Fibroblast of lung (primary cell): ENCODE results near the gene TAPT1. TPM values are rescaled to one million over a fixed set of nuclear protein-coding genes. Genes with fewer than 3 reads are reported as not detected.

ENCODE experiments used
- DNase-seq, 2 donors: peaks; one replicate each; pipeline versions ENCODE4 v3.0.0 to v3.0.0-alpha.2; 2010; ENCODE audit warnings: low read depth in 2 of 2
- H2AFZ ChIP-seq: 2 replicates; pipeline ENCODE4 v1.5.1; 2012; ENCODE audit warnings: low read length, control low read depth, inconsistent platforms
- H3K27ac ChIP-seq: 2 replicates; pipeline ENCODE4 v1.5.1; 2011; ENCODE audit warnings: low read length, control low read depth; ENCODE audit not compliant: insufficient read depth
- H3K27me3 ChIP-seq: 2 replicates; pipeline ENCODE4 v1.5.1; 2011; ENCODE audit warnings: mild to moderate bottlenecking, low read length; ENCODE audit not compliant: control insufficient read depth, insufficient read depth
- H3K36me3 ChIP-seq: 2 replicates; pipeline ENCODE4 v1.5.1; 2011; ENCODE audit warnings: low read length; ENCODE audit not compliant: control insufficient read depth, insufficient read depth
- H3K4me1 ChIP-seq: 2 replicates; pipeline ENCODE4 v1.5.1; 2011; ENCODE audit warnings: low read length; ENCODE audit not compliant: control insufficient read depth, insufficient read depth; ENCODE audit errors: extremely low read depth
- H3K4me2 ChIP-seq: 2 replicates; pipeline ENCODE4 v1.5.1; 2011; ENCODE audit warnings: low read length, control low read depth; ENCODE audit not compliant: insufficient read depth; ENCODE audit errors: extremely low read depth
- H3K4me3 ChIP-seq, 4 experiments: fragments of 200-600 bp in 1 of 4; sonication (generic) in 1 of 4; replicated peaks in 1 of 4; 2 replicates each; pipeline ENCODE4 v1.5.1; 2011 to 2016; ENCODE audit warnings: low read length in 4 of 4, low read depth in 3 of 4, mild to moderate bottlenecking in 3 of 4, control low read depth in 2 of 4, inconsistent platforms in 1 of 4, mixed read lengths in 1 of 4; ENCODE audit not compliant: insufficient read depth in 1 of 4; ENCODE audit errors: control extremely low read depth in 1 of 4
- H3K79me2 ChIP-seq: 2 replicates; pipeline ENCODE4 v1.5.1; 2012; ENCODE audit warnings: mild to moderate bottlenecking, low read length, inconsistent platforms; ENCODE audit not compliant: control insufficient read depth, insufficient read depth
- H3K9ac ChIP-seq: 2 replicates; pipeline ENCODE4 v1.5.1; 2011; ENCODE audit warnings: mild to moderate bottlenecking, low read length, control low read depth; ENCODE audit not compliant: insufficient read depth
- H3K9me3 ChIP-seq: 2 replicates; pipeline ENCODE4 v1.5.1; 2012; ENCODE audit warnings: low read depth, low read length; ENCODE audit not compliant: control insufficient read depth, insufficient read depth
- H4K20me1 ChIP-seq: 2 replicates; pipeline ENCODE4 v1.5.1; 2011; ENCODE audit warnings: low read length; ENCODE audit not compliant: control insufficient read depth, insufficient read depth; ENCODE audit errors: extremely low read depth
- EZH2 ChIP-seq: IDR thresholded peaks from 2 replicates; pipeline ENCODE4 v1.5.1; 2012; ENCODE audit warnings: low read length, control low read depth, mild to moderate bottlenecking; ENCODE audit errors: missing control alignments
- polyA plus RNA-seq, 2 donors: library from polyadenylated mRNA; depleted of rRNA in 1 of 2; stranded (reverse) in 1 of 2; unstranded in 1 of 2; fragments of >200 nt; gene quantifications; 2 replicates each; pipeline ENCODE4 v1.2.1, GENCODE V29; 2011 to 2012; ENCODE audit warnings: missing spikeins in 1 of 2
- total RNA-seq: library from RNA; depleted of rRNA; stranded (reverse); fragments of >200 nt; gene quantifications from 2 replicates; pipeline ENCODE4 v1.2.1, GENCODE V29; 2014
- TF ChIP-seq, protein P1 (sequence below), 2 donors: IDR thresholded peaks in 1 of 2; conservative IDR thresholded peaks in 1 of 2; 1 replicate in 1 of 2; 2 replicates in 1 of 2; pipeline ENCODE4 v1.5.1; 2011 to 2012; ENCODE audit warnings: low read length in 2 of 2, control low read depth in 1 of 2, inconsistent platforms in 1 of 2, low read depth in 1 of 2, mild to moderate bottlenecking in 1 of 2

The TAPT1 gene
- total and polyA plus RNA-seq, 2 donors (not counting 1 experiment from before 2014, with no cell fraction given) = 18.7 to 20.6 TPM

GRCh38 chr4:16111533-16111932 lies 114.7 kb downstream of the TAPT1 start:
- no peak overlapping the region for H3K4me3 ChIP-seq
- H3K79me2 ChIP-seq = no peaks in the 10 kb centered on the region
- H3K27ac ChIP-seq = no peak overlapping the region
- no peaks in the 10 kb centered on the region for H3K27me3 ChIP-seq
- DNase-seq = no peak
- no peaks in the 10 kb centered on the region for H3K36me3 ChIP-seq
- H3K9ac ChIP-seq = no peak overlapping the region
- H3K4me1 ChIP-seq = no peaks in the 10 kb centered on the region
- H4K20me1 ChIP-seq = no peaks in the 10 kb centered on the region
- no peaks in the 10 kb centered on the region for H3K9me3 ChIP-seq
- no peak for TF ChIP-seq EZH2
- TF ChIP-seq, protein P1, sequence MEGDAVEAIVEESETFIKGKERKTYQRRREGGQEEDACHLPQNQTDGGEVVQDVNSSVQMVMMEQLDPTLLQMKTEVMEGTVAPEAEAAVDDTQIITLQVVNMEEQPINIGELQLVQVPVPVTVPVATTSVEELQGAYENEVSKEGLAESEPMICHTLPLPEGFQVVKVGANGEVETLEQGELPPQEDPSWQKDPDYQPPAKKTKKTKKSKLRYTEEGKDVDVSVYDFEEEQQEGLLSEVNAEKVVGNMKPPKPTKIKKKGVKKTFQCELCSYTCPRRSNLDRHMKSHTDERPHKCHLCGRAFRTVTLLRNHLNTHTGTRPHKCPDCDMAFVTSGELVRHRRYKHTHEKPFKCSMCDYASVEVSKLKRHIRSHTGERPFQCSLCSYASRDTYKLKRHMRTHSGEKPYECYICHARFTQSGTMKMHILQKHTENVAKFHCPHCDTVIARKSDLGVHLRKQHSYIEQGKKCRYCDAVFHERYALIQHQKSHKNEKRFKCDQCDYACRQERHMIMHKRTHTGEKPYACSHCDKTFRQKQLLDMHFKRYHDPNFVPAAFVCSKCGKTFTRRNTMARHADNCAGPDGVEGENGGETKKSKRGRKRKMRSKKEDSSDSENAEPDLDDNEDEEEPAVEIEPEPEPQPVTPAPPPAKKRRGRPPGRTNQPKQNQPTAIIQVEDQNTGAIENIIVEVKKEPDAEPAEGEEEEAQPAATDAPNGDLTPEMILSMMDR (conservative IDR thresholded peaks at IDR 0.05 in 1 of 2, IDR thresholded peaks at IDR 0.05 in 1 of 2; ENCODE audit: low read depth in 1 of 2, low read length in 2 of 2) = no peak
- H2AFZ ChIP-seq = no peak overlapping the region
- H3K4me2 ChIP-seq = no peak overlapping the region

- no peaks in the 10 kb centered on the region for H3K9me3 ChIP-seq
- DNase-seq = no peak
- TF ChIP-seq, protein P1 (conservative IDR thresholded peaks at IDR 0.05 in 1 of 2, IDR thresholded peaks at IDR 0.05 in 1 of 2; ENCODE audit: low read depth in 1 of 2, low read length in 2 of 2) = no peak
- no peak for TF ChIP-seq EZH2
- no peaks in the 10 kb centered on the region for H3K36me3 ChIP-seq
- H3K4me3 ChIP-seq = no peak overlapping the region
- no peaks in the 10 kb centered on the region for H3K27me3 ChIP-seq
- no peak overlapping the region for H2AFZ ChIP-seq
- H3K27ac ChIP-seq = no peak overlapping the region
- no peaks in the 10 kb centered on the region for H3K4me1 ChIP-seq
- H4K20me1 ChIP-seq = no peaks in the 10 kb centered on the region
- H3K9ac ChIP-seq = no peak overlapping the region
- H3K79me2 ChIP-seq = no peaks in the 10 kb centered on the region
- no peak overlapping the region for H3K4me2 ChIP-seq
Measured at GRCh38 chr4:16110661-16111290, 115.5 kb downstream of the TAPT1 start.

Other genes starting within 250 kb of the TAPT1 start
- under 0.01 and 0.17 TPM in 2 replicates for gene PROM1, start 142.4 kb downstream of the TAPT1 start, total RNA-seq
- gene PROM1, start 142.4 kb downstream of the TAPT1 start, polyA plus RNA-seq = 0.03 and 0.10 TPM in 2 replicates